Spleen (tissue), 7 donors: ENCODE results near the gene TBC1D22A.

Source experiments
- POLR2A ChIP-seq, 3 donors: fragments of 450-650 bp; IDR thresholded peaks; one replicate each; pipeline ENCODE4 v1.5.1; 2017; ENCODE audit warnings: antibody characterized with exemption in 3 of 3, mild to moderate bottlenecking in 1 of 3
- TF ChIP-seq, protein P1 (sequence below), 11 experiments: fragments of 200-600 bp in 7 of 11; fragments of 450-650 bp in 4 of 11; sonication (generic) in 4 of 11; IDR thresholded peaks in 8 of 11; conservative IDR thresholded peaks in 3 of 11; 1 replicate in 7 of 11; 2 replicates in 4 of 11; pipeline versions ENCODE4 v1.4.0 to v1.8.0; 2016 to 2021; ENCODE audit warnings: antibody characterized with exemption in 11 of 11, inconsistent platforms in 4 of 11, mild to moderate bottlenecking in 1 of 11
- donor health status: DM: no; HTN: no; CAD: no; lungs with moderate emphysema.
- donor health status: DM: no; HTN: no; CAD: no.
- donor health status: DM: no; HTN: no; CAD: no.

DNA sequence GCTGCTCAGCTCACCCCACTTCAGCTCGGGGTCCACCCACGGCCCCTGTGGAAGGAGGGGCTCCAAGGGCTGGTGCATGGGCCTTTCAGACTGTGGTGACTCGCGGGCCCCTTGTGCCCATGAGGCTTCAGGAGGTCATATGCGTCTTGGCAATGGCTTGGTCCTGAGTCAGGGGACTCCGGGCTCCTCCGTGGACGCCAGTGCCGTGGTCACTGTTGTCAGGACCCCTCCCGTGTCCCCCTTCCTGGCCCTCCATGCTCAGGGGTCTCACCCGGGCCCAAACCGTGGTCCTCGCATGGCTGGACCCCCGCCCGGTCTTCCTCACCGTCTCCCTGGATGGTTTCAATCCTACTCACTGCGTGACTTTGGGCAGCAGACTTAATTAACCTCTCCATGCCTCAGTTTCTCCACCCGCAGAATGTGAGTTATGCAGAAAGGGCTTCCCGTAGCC, 436.4 kb downstream of the TBC1D22A start:
- TF ChIP-seq POLR2A (IDR thresholded peaks at IDR 0.05): no peak
- TF ChIP-seq, protein P1, sequence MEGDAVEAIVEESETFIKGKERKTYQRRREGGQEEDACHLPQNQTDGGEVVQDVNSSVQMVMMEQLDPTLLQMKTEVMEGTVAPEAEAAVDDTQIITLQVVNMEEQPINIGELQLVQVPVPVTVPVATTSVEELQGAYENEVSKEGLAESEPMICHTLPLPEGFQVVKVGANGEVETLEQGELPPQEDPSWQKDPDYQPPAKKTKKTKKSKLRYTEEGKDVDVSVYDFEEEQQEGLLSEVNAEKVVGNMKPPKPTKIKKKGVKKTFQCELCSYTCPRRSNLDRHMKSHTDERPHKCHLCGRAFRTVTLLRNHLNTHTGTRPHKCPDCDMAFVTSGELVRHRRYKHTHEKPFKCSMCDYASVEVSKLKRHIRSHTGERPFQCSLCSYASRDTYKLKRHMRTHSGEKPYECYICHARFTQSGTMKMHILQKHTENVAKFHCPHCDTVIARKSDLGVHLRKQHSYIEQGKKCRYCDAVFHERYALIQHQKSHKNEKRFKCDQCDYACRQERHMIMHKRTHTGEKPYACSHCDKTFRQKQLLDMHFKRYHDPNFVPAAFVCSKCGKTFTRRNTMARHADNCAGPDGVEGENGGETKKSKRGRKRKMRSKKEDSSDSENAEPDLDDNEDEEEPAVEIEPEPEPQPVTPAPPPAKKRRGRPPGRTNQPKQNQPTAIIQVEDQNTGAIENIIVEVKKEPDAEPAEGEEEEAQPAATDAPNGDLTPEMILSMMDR (IDR thresholded peaks at IDR 0.05 in 8 of 11, conservative IDR thresholded peaks at IDR 0.05 in 3 of 11): no peak
